Measurements from ENCODE around the gene SRPRB. TPM values are rescaled to one million over a fixed set of nuclear protein-coding genes. Genes with fewer than 3 reads are reported as not detected.

Gene SRPRB
- total RNA-seq, 1 experiment from 2014 or later = 73.5 TPM

DNA sequence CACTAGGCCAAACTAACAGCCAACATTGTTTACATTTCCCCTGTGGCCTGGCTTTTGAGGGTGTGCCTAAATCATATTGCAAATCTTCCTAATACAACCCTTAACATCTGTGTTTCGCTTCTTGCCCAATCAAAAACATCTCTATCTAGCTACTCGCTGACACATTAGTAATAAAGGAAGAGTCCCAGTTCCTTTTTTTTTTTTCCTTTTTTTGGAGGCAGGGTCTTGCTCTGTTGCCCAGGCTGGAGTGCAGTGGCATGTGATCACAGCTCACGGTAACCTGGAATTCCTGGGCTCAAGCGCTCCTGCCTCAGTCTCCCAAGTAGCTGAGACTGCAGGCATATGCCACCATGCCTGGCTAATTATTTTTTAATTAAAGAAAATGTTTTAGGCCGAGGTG, 2.1 kb upstream of the SRPRB start:
- no peak overlapping the region for H3K4me3 ChIP-seq (ENCODE audit: low read depth in 2 of 2, low read length in 2 of 2)
- BruUV-seq (replicated peaks) = no TSS peak
- ATAC-seq (no peak), DNase-seq (ENCODE audit: low read depth, low spot score) (no peak)
- TF ChIP-seq POLR2AphosphoS5 (IDR thresholded peaks at IDR 0.05; ENCODE audit: low read depth, low read length) = no peak
- TF ChIP-seq, protein P1, sequence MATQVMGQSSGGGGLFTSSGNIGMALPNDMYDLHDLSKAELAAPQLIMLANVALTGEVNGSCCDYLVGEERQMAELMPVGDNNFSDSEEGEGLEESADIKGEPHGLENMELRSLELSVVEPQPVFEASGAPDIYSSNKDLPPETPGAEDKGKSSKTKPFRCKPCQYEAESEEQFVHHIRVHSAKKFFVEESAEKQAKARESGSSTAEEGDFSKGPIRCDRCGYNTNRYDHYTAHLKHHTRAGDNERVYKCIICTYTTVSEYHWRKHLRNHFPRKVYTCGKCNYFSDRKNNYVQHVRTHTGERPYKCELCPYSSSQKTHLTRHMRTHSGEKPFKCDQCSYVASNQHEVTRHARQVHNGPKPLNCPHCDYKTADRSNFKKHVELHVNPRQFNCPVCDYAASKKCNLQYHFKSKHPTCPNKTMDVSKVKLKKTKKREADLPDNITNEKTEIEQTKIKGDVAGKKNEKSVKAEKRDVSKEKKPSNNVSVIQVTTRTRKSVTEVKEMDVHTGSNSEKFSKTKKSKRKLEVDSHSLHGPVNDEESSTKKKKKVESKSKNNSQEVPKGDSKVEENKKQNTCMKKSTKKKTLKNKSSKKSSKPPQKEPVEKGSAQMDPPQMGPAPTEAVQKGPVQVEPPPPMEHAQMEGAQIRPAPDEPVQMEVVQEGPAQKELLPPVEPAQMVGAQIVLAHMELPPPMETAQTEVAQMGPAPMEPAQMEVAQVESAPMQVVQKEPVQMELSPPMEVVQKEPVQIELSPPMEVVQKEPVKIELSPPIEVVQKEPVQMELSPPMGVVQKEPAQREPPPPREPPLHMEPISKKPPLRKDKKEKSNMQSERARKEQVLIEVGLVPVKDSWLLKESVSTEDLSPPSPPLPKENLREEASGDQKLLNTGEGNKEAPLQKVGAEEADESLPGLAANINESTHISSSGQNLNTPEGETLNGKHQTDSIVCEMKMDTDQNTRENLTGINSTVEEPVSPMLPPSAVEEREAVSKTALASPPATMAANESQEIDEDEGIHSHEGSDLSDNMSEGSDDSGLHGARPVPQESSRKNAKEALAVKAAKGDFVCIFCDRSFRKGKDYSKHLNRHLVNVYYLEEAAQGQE (IDR thresholded peaks at IDR 0.05; ENCODE audit: insufficient read depth in 1 of 2, low read depth in 2 of 2, low read length in 1 of 2) = no peak
- TF ChIP-seq, protein P2, sequence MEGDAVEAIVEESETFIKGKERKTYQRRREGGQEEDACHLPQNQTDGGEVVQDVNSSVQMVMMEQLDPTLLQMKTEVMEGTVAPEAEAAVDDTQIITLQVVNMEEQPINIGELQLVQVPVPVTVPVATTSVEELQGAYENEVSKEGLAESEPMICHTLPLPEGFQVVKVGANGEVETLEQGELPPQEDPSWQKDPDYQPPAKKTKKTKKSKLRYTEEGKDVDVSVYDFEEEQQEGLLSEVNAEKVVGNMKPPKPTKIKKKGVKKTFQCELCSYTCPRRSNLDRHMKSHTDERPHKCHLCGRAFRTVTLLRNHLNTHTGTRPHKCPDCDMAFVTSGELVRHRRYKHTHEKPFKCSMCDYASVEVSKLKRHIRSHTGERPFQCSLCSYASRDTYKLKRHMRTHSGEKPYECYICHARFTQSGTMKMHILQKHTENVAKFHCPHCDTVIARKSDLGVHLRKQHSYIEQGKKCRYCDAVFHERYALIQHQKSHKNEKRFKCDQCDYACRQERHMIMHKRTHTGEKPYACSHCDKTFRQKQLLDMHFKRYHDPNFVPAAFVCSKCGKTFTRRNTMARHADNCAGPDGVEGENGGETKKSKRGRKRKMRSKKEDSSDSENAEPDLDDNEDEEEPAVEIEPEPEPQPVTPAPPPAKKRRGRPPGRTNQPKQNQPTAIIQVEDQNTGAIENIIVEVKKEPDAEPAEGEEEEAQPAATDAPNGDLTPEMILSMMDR (IDR thresholded peaks at IDR 0.05) = no peak
- no peak for TF ChIP-seq SIN3A (IDR thresholded peaks at IDR 0.05; ENCODE audit: borderline replicate concordance, insufficient read depth, low read depth, low read length)
- H3K9me3 ChIP-seq (ENCODE audit: control insufficient read depth, insufficient read depth, low read depth, low read length) = no peaks in the 10 kb centered on the region
- in situ Hi-C loops (cut with HindIII; ENCODE audit: low pct_unique_long_range_greater_than_20kb, low sequenced_read_pairs) = no loop called here
- peaks cover 10% of the 10 kb centered on the region for H3K36me3 ChIP-seq (ENCODE audit: control insufficient read depth, insufficient read depth, low read length)
- H3K4me1 ChIP-seq (ENCODE audit: control insufficient read depth, insufficient read depth, low read length) = peaks cover 16% of the 10 kb centered on the region; the same call in 1 of the 2 replicates
- ChIA-PET POLR2A (no interaction called here), CTCF (interaction anchor here (0.6 kb wide), 1 partner anchor 613 kb away, joined by 4 read pairs; no protein-coding TSS in a partner anchor)
- H3K27me3 ChIP-seq (ENCODE audit: control insufficient read depth, insufficient read depth, low read length) = no peaks in the 10 kb centered on the region; the same call in 1 of the 2 replicates
- intact Hi-C loops (cut with micrococcal nuclease; ENCODE audit: unreplicated experiment) = no loop called here
- no peak overlapping the region for H3K27ac ChIP-seq (ENCODE audit: low read length)

DNA sequence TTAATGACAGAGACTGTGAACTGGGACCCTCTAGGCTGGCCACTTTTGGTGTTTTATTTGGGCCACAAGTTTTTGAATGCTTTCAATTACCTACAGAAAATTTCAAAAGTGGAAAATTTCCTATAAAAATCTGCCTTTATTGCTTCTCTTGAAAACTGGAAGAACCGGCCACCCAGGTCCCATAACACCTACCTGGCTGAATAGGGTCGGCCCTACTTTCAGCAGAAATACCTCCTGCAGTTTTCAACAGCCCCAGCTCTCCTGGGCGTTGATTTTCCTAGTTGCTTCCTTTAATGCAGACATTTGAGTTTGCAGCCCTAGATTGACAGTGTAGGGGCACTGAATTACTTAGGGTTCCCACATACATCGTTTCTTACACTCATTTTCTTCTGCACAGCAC, 719 bp upstream of the SRPRB start:
- H3K27ac ChIP-seq (ENCODE audit: low read length) = no peak overlapping the region
- H3K4me3 ChIP-seq (ENCODE audit: low read depth in 2 of 2, low read length in 2 of 2) = peak overlapping the region; percentile 82 to 96; a peak in 3 of 4 replicates
- TF ChIP-seq, protein P1 (IDR thresholded peaks at IDR 0.05; ENCODE audit: insufficient read depth in 1 of 2, low read depth in 2 of 2, low read length in 1 of 2) = no peak
- TF ChIP-seq, protein P2 (IDR thresholded peaks at IDR 0.05) = no peak
- TF ChIP-seq SIN3A (IDR thresholded peaks at IDR 0.05; ENCODE audit: borderline replicate concordance, insufficient read depth, low read depth, low read length) = no peak
- no peak for TF ChIP-seq TCF7L2 (IDR thresholded peaks at IDR 0.05; ENCODE audit: low read depth, low read length)
- TF ChIP-seq POLR2AphosphoS5 (IDR thresholded peaks at IDR 0.05; ENCODE audit: low read depth, low read length) = no peak
- no peaks in the 10 kb centered on the region for H3K9me3 ChIP-seq (ENCODE audit: control insufficient read depth, insufficient read depth, low read depth, low read length)
- DNase-seq (ENCODE audit: low read depth, low spot score) = no peak
- peaks cover 10% of the 10 kb centered on the region for H3K36me3 ChIP-seq (ENCODE audit: control insufficient read depth, insufficient read depth, low read length)
- H3K27me3 ChIP-seq (ENCODE audit: control insufficient read depth, insufficient read depth, low read length) = no peaks in the 10 kb centered on the region; the same call in 1 of the 2 replicates
- H3K4me1 ChIP-seq (ENCODE audit: control insufficient read depth, insufficient read depth, low read length) = peaks cover 16% of the 10 kb centered on the region; the same call in 1 of the 2 replicates
- BruUV-seq (replicated peaks) = no TSS peak
- POLR2A ChIA-PET = no interaction called here
- intact Hi-C loops (cut with micrococcal nuclease; ENCODE audit: unreplicated experiment) = loop anchor here (5.0 kb wide), 1 partner anchor 143 kb away; the partner anchor contains the start of gene TOPBP1
- CTCF ChIA-PET = no interaction called here
- in situ Hi-C loops (cut with HindIII; ENCODE audit: low pct_unique_long_range_greater_than_20kb, low sequenced_read_pairs) = no loop called here
- no peak for ATAC-seq

All from Panc1 (cell line).